ENCODE results near the gene UCK2.

- TF ChIP-seq, protein P1, sequence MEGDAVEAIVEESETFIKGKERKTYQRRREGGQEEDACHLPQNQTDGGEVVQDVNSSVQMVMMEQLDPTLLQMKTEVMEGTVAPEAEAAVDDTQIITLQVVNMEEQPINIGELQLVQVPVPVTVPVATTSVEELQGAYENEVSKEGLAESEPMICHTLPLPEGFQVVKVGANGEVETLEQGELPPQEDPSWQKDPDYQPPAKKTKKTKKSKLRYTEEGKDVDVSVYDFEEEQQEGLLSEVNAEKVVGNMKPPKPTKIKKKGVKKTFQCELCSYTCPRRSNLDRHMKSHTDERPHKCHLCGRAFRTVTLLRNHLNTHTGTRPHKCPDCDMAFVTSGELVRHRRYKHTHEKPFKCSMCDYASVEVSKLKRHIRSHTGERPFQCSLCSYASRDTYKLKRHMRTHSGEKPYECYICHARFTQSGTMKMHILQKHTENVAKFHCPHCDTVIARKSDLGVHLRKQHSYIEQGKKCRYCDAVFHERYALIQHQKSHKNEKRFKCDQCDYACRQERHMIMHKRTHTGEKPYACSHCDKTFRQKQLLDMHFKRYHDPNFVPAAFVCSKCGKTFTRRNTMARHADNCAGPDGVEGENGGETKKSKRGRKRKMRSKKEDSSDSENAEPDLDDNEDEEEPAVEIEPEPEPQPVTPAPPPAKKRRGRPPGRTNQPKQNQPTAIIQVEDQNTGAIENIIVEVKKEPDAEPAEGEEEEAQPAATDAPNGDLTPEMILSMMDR (IDR thresholded peaks at IDR 0.05): no peak
- no peak for TF ChIP-seq POLR2A (IDR thresholded peaks at IDR 0.05)
These were observed 79.9 kb downstream of the UCK2 start for GRCh38 chr1:165907256-165907857.

Measured in adrenal gland (tissue), 5 donors.